K562 (cell line): Measurements from ENCODE around the gene ABI3BP. TPM values are rescaled to one million over a fixed set of nuclear protein-coding genes. Genes with fewer than 3 reads are reported as not detected.

Experiments
- ATAC-seq: fragments of 200-7000 bp; cut with Tn5 transposase; 3 replicates; pipeline ENCODE4 v1.9.1; 2020; ENCODE audit warnings: moderate library complexity
- BruUV-seq: library from RNA; stranded (reverse); fragments of 400-500 nt; replicated peaks from 2 replicates; lab custom pipeline; 2021; lab: Mats Ljungman, UMichigan
- CTCF ChIA-PET: fragments of 300-600 bp; formaldehyde crosslinking; extraction: SDS; loops from one replicate; lab custom pipeline; 2021; ENCODE audit warnings: low intra/inter-chr PET ratio; lab: Yijun Ruan, JAX
- POLR2A ChIA-PET: fragments of 300-600, 350-650 bp; sonication (Branson Sonifier 250); formaldehyde crosslinking; extraction: SDS; loops from one replicate; lab custom pipeline; 2021; ENCODE audit warnings: antibody characterized with exemption, inconsistent platforms; lab: Yijun Ruan, JAX
- DNase-seq, 4 experiments: peaks; one replicate each; pipeline versions ENCODE4 v3.0.0 to v3.0.0-alpha.2; 2011 to 2018; ENCODE audit warnings: low spot score in 3 of 4, mixed read lengths in 3 of 4; ENCODE audit errors: extremely low read depth in 1 of 4
- FAIRE-seq: peaks from 2 replicates; lab custom pipeline; 2011; peaks lifted over from hg19 to GRCh38; lab: Jason Lieb, UNC
- H2AFZ ChIP-seq: 2 replicates; pipeline ENCODE4 v1.6.0; 2011; ENCODE audit warnings: low read depth, low read length, control low read depth, inconsistent platforms
- H3K27ac ChIP-seq: fragments of 200-600 bp; 3 replicates; pipeline ENCODE4 v1.8.0; 2011; ENCODE audit warnings: low read depth, mild to moderate bottlenecking, control low read depth, inconsistent platforms, low read length, moderate library complexity, mixed read lengths; ENCODE audit errors: extremely low read depth
- H3K27me3 ChIP-seq, 2 experiments: fragments of 300-600 bp in 1 of 2; 2 replicates in 1 of 2; 3 replicates in 1 of 2; pipeline versions ENCODE4 v1.6.0 to v1.8.0; 2011; ENCODE audit warnings: inconsistent platforms in 2 of 2, low read length in 2 of 2, mild to moderate bottlenecking in 1 of 2, mixed read lengths in 1 of 2, moderate library complexity in 1 of 2; ENCODE audit not compliant: control insufficient read depth in 2 of 2, insufficient read depth in 2 of 2
- H3K36me3 ChIP-seq: fragments of 300-600 bp; 3 replicates; pipeline ENCODE4 v1.8.0; 2011; ENCODE audit warnings: mild to moderate bottlenecking, low read length, inconsistent platforms; ENCODE audit not compliant: control insufficient read depth, insufficient read depth
- H3K4me1 ChIP-seq, 2 experiments: fragments of 200-600 bp in 1 of 2; replicated peaks in 1 of 2; 2 replicates in 1 of 2; 3 replicates in 1 of 2; pipeline versions ENCODE4 v1.5.1 to v1.8.0; 2011; ENCODE audit warnings: inconsistent platforms in 2 of 2, low read length in 2 of 2, mild to moderate bottlenecking in 1 of 2, mixed read lengths in 1 of 2, moderate library complexity in 1 of 2; ENCODE audit not compliant: control insufficient read depth in 2 of 2, insufficient read depth in 2 of 2
- H3K4me2 ChIP-seq: 2 replicates; pipeline ENCODE4 v1.6.1; 2011; ENCODE audit warnings: low read length, control low read depth, inconsistent platforms, mixed read lengths; ENCODE audit not compliant: insufficient read depth
- H3K4me3 ChIP-seq: fragments of 200-600 bp; sonication (generic), shearing (Covaris generic); 2 replicates; pipeline ENCODE4 v1.5.1; 2016; ENCODE audit warnings: control low read depth, inconsistent platforms
- H3K79me2 ChIP-seq: fragments of 200-600 bp; 3 replicates; pipeline ENCODE4 v1.8.0; 2011; ENCODE audit warnings: low read length, inconsistent platforms; ENCODE audit not compliant: control insufficient read depth, insufficient read depth
- H3K9ac ChIP-seq, 2 experiments: 2 replicates each; pipeline versions ENCODE4 v1.6.0 to v1.6.1; 2011; ENCODE audit warnings: low read depth in 2 of 2, low read length in 2 of 2, control low read depth in 1 of 2, inconsistent platforms in 1 of 2, mild to moderate bottlenecking in 1 of 2, mixed read lengths in 1 of 2; ENCODE audit not compliant: insufficient read depth in 1 of 2
- H3K9me1 ChIP-seq: one replicate; pipeline ENCODE4 v1.6.0; 2011; ENCODE audit warnings: inconsistent platforms, mild to moderate bottlenecking, low read length, moderate library complexity; ENCODE audit not compliant: control insufficient read depth, insufficient read depth
- H3K9me3 ChIP-seq: replicated peaks from 2 replicates; pipeline ENCODE4 v1.5.1; 2011; ENCODE audit warnings: low read depth, low read length, inconsistent platforms; ENCODE audit not compliant: control insufficient read depth, insufficient read depth
- H4K20me1 ChIP-seq: replicated peaks from 2 replicates; pipeline ENCODE4 v1.6.1; 2011; ENCODE audit warnings: low read length, inconsistent platforms, mixed read lengths; ENCODE audit not compliant: control insufficient read depth, insufficient read depth
- KLF1 ChIP-seq: fragments of 450-650 bp; IDR thresholded peaks from 2 replicates; pipeline ENCODE4 v1.6.1; 2016; ENCODE audit warnings: missing genetic modification characterization, missing compliant biosample characterization
- MAFF ChIP-seq: IDR thresholded peaks from 2 replicates; pipeline ENCODE4 v1.6.1; 2012; ENCODE audit warnings: low read length, improper control_type of control experiment
- MAFG ChIP-seq: fragments of 450-650 bp; conservative IDR thresholded peaks from 2 replicates; pipeline ENCODE4 v1.6.1; 2016; ENCODE audit warnings: missing genetic modification characterization, missing compliant biosample characterization
- MED1 ChIP-seq: sonication (generic); formaldehyde crosslinking; IDR thresholded peaks from 2 replicates; pipeline ENCODE4 v1.8.1; 2023; ENCODE audit warnings: missing genetic modification reagents, borderline replicate concordance
- NCOR1 ChIP-seq: fragments of 450-650 bp; IDR thresholded peaks from 2 replicates; pipeline ENCODE4 v1.6.1; 2016; ENCODE audit warnings: mild to moderate bottlenecking, moderate library complexity
- SMARCA4 ChIP-seq: fragments of 450-650 bp; IDR thresholded peaks from 2 replicates; pipeline ENCODE4 v1.6.1; 2016
- SMARCC2 ChIP-seq: fragments of 450-650 bp; IDR thresholded peaks from 2 replicates; pipeline ENCODE4 v1.6.1; 2017; ENCODE audit warnings: antibody characterized with exemption, moderate library complexity, mild to moderate bottlenecking, low read depth
- TCFL5 ChIP-seq: fragments of 250-450 bp; sonication (Bioruptor Pico); conservative IDR thresholded peaks from 2 replicates; pipeline ENCODE4 v1.6.1; 2021; ENCODE audit warnings: mild to moderate bottlenecking, moderate library complexity, matching md5 sums
- ZNF316 ChIP-seq: fragments of 450-650 bp; IDR thresholded peaks from 2 replicates; pipeline ENCODE4 v1.6.1; 2016
- ZNF551 ChIP-seq: fragments of 250-450 bp; sonication (Bioruptor Pico); IDR thresholded peaks from 2 replicates; pipeline ENCODE4 v1.5.0; 2021; ENCODE audit warnings: mild to moderate bottlenecking, moderate library complexity
- WGBS: fragments of 100-300 bp; shearing (Covaris generic); methylation state at CpG from one replicate; pipeline ENCODE4 v1.1.6; 2016; ENCODE audit warnings: low coverage, mixed read lengths; ENCODE audit not compliant: insufficient coverage; ENCODE audit errors: missing lambda C conversion rate; 5-methylcytosine and 5-hydroxymethylcytosine counted together
- in situ Hi-C: fragments of 300-500 bp; cut with MboI; formaldehyde crosslinking; loops from 4 replicates; pipeline ENCODE4 v1.15.0; 2018; ENCODE audit warnings: inconsistent platforms, mixed read lengths
- intact Hi-C: fragments of 100-400 bp; cut with micrococcal nuclease; formaldehyde crosslinking; loops from 2 replicates; pipeline ENCODE4 v1.14.2; 2022
- polyA plus RNA-seq, 8 experiments: library from polyadenylated mRNA; depleted of rRNA in 4 of 8; stranded (reverse) in 5 of 8; unstranded in 3 of 8; fragments of >200 nt; fragmentation: Nextera tagmentation in 2 of 8; fragmentation: Illumina TruSeq in 1 of 8; extraction: Ambion mirVana in 2 of 8; extraction: Trizol in 1 of 8; gene quantifications; 2 replicates each; pipeline versions ENCODE4 v1.2.1 to v1.2.3, GENCODE V29; 2011 to 2014; ENCODE audit warnings: inconsistent platforms in 1 of 8, missing spikeins in 1 of 8
- total RNA-seq, 7 experiments: library from RNA; depleted of rRNA in 6 of 7; stranded (reverse); fragments of >200 nt in 6 of 7; fragmentation: Illumina TruSeq in 2 of 7; extraction: Trizol in 2 of 7; gene quantifications; 2 replicates each; pipeline versions ENCODE4 v1.2.1 to v1.2.3, GENCODE V29; 2011 to 2021; ENCODE audit warnings: low replicate concordance in 1 of 7
- TF ChIP-seq, protein P1 (sequence below), 2 experiments: fragments of 450-650 bp in 1 of 2; IDR thresholded peaks; 2 replicates each; pipeline ENCODE4 v1.6.1; 2011 to 2017; ENCODE audit warnings: low read depth in 2 of 2, antibody characterized with exemption in 1 of 2, borderline replicate concordance in 1 of 2, low read length in 1 of 2, mild to moderate bottlenecking in 1 of 2, mixed read lengths in 1 of 2; ENCODE audit not compliant: control insufficient read depth in 1 of 2

The ABI3BP gene
- total and polyA plus RNA-seq, 9 of the 15 experiments (the other 6 are each of a cell fraction or from before 2014, with no cell fraction given) = 0.01 to 0.24 (median 0.06) TPM; not detected in 5

GRCh38 chr3:100702980-100703345, 290.3 kb downstream of the ABI3BP start:
- POLR2A ChIA-PET = no interaction called here
- Histone ChIP-seq H3K9me1 (no peaks in the 10 kb centered on the region), H3K27ac (peak overlapping the region; percentile 66; the same call in 1 of the 3 replicates)
- TF ChIP-seq MAFG (0 out of 2 replicates have a peak, but pooled peaks have one; percentile 3), ZNF551 (CRISPR knock-in tag) (no peak)
- TF ChIP-seq, all 486 proteins: peak for 1
- CTCF ChIA-PET = no interaction called here
- no TSS peak for BruUV-seq
- no peaks in the 10 kb centered on the region for H4K20me1 ChIP-seq
- no peak for DNase-seq
- H2AFZ ChIP-seq = peak overlapping the region; percentile 84
- H3K4me3 ChIP-seq = no peak overlapping the region
- H3K36me3 ChIP-seq = no peaks in the 10 kb centered on the region
- intact Hi-C loops (loop anchor here (10.0 kb wide), 1 partner anchor 298 kb away; the partner anchor contains the start of genes LNP1 and TOMM70), in situ Hi-C loops (no loop called here)
- FAIRE-seq = peak; percentile 32
- H3K9me3 ChIP-seq = peaks cover 2% of the 10 kb centered on the region; the same call in 1 of the 2 replicates
- no peak overlapping the region for H3K4me2 ChIP-seq
- no peak; the same call in 2 of the 3 replicates for ATAC-seq
- peaks cover 0 to 13% of the 10 kb centered on the region in 2 experiments; a peak in 2 of 5 replicates for H3K4me1 ChIP-seq
- 31% methylated on average over 4 of the region's 5 CpGs for WGBS
- H3K9ac ChIP-seq = no peak overlapping the region
- no peaks in the 10 kb centered on the region for H3K27me3 ChIP-seq
- H3K79me2 ChIP-seq = no peaks in the 10 kb centered on the region

GRCh38 chr3:100702082-100702979, 290.9 kb downstream of the ABI3BP start:
- DNase-seq = no peak
- POLR2A ChIA-PET = no interaction called here
- no peak for FAIRE-seq
- Histone ChIP-seq H2AFZ (peak overlapping the region; percentile 84), H3K4me1 (peaks cover 0 to 13% of the 10 kb centered on the region in 2 experiments; a peak in 2 of 5 replicates), H3K4me2 (no peak overlapping the region), H3K79me2 (no peaks in the 10 kb centered on the region), H3K27ac (peak overlapping the region; percentile 66; the same call in 2 of the 3 replicates), H3K4me3 (no peak overlapping the region), H3K36me3 (no peaks in the 10 kb centered on the region), H3K9ac (no peak overlapping the region), H3K9me1 (no peaks in the 10 kb centered on the region), H3K27me3 (no peaks in the 10 kb centered on the region), H3K9me3 (peaks cover 2% of the 10 kb centered on the region; the same call in 1 of the 2 replicates), H4K20me1 (no peaks in the 10 kb centered on the region)
- CTCF ChIA-PET = no interaction called here
- ATAC-seq = no peak
- no TSS peak for BruUV-seq
- in situ Hi-C loops = no loop called here
- WGBS = 35% methylated on average over 4 of the region's 4 CpGs
- intact Hi-C loops = loop anchor here (10.0 kb wide), 1 partner anchor 298 kb away; the partner anchor contains the start of genes LNP1 and TOMM70
- no peak for TF ChIP-seq MED1 (CRISPR knock-in tag)
- TF ChIP-seq SMARCC2 = peak; percentile 53; the same call in 1 of the 2 replicates
- no peak for TF ChIP-seq NCOR1
- TF ChIP-seq, protein P1, sequence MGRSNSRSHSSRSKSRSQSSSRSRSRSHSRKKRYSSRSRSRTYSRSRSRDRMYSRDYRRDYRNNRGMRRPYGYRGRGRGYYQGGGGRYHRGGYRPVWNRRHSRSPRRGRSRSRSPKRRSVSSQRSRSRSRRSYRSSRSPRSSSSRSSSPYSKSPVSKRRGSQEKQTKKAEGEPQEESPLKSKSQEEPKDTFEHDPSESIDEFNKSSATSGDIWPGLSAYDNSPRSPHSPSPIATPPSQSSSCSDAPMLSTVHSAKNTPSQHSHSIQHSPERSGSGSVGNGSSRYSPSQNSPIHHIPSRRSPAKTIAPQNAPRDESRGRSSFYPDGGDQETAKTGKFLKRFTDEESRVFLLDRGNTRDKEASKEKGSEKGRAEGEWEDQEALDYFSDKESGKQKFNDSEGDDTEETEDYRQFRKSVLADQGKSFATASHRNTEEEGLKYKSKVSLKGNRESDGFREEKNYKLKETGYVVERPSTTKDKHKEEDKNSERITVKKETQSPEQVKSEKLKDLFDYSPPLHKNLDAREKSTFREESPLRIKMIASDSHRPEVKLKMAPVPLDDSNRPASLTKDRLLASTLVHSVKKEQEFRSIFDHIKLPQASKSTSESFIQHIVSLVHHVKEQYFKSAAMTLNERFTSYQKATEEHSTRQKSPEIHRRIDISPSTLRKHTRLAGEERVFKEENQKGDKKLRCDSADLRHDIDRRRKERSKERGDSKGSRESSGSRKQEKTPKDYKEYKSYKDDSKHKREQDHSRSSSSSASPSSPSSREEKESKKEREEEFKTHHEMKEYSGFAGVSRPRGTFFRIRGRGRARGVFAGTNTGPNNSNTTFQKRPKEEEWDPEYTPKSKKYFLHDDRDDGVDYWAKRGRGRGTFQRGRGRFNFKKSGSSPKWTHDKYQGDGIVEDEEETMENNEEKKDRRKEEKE (IDR thresholded peaks at IDR 0.05; ENCODE audit: borderline replicate concordance in 1 of 2, control insufficient read depth in 1 of 2, low read depth in 2 of 2, low read length in 1 of 2) = no peak
- peak; percentile 55 for TF ChIP-seq SMARCA4
- TF ChIP-seq KLF1 (tag) = no peak
- TF ChIP-seq ZNF316 = peak; percentile 96
- peak; percentile 83 for TF ChIP-seq MAFF
- no peak for TF ChIP-seq TCFL5 (CRISPR knock-in tag)
